GM21515 (cell line): ENCODE results near the gene HOXC4.

Experiments
- ATAC-seq: cut with Tn5 transposase; IDR thresholded peaks from one replicate; pipeline ENCODE4 v1.9.1; 2021; ENCODE audit not compliant: unreplicated experiment

Gene HOXC4

GRCh38 chr12:54053751-54054741 lies at the start of gene HOXC4:
Gene HOXC4 (plus strand): TSS chr12:54053835. CDS start chr12:54053923, 88 bp downstream.
- peak; percentile 45 for ATAC-seq

DNA sequence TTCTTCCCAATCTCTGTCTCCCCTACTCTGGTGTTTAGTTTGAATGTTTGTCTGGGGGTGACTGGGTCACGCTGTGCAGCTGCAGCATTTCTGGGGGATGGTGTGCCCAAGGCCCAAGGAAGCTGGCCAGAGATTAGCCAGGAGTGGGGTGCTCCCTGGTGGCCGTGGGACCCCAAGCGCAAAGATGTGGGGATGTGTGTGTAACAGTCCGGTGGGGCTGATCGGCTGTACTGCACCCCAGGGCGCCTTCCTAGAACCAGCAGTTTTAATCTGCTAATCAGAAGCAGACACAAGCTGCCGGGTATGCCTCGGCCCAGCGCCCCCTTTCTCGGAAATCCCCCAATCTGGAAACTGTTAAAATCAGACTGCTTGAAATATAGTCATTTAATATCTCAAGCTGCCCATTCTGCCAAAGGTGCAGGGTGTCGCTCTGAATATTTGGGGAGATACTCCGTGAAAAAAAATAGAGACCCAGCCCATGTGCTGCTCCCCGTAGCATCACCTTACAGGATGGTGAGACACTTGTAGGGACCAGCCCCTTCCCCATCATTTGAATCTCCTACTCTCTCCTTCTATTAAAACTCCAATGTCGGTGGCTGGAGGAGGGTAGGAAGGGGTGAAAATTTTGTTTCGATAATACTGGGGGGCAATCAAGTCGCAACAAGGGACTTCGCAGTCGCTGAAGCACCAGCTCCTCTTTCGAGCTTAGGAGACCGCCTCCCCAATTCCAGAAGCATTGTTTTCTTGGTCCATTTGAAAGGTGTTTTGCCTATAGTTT lies 49.4 kb upstream of the HOXC4 start:
- no peak for ATAC-seq

DNA sequence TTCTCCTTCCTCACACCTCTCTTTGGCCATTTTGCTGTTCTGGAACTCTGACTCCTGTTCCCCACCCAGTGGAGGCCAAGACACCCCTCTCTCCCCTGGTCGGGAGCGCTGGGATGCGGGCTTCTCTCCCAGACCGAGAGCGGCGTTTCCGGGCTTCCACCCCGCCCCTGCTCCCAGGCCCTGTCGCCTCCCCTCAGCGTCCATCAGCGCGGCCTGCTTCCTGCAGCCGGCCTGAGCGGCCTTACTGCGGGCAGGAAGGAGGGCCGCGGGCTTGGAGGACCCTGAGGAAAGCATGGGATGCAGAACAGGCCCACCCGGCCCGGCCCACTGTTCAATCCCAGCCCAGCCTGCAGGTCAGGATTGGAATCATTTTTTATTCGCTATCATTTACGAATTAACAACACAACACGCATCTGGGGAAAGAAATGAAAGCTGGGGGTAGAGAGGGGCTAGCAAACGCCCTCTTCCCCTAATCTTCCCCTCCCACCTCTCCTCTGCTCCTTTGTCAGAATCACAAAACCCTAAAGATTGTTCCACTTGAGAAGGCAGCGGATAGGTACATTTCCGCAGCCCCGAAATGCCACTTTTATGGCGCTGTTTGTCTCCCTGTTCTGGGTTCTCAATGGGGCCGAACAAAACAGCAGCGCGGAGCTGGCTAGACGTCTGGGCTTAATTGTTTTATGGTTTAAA lies 48.6 kb upstream of the HOXC4 start:
- no peak for ATAC-seq

DNA sequence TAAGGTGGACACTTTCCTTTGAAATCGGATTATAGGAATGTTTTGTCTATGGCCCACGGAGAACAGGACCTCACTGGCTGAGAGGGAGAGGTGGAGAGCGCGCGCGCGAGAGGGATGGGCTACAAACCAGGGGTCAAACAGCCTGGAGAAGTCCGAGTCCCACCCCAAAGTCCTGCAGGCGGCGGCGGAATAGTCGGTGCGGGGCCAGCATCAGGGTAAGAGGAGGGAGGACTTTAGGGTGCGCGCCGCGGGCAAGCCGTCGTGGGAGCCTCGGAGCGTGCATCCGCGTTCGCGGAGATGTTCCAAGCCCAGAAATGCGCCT lies 48.1 kb upstream of the HOXC4 start:
- ATAC-seq: no peak

DNA sequence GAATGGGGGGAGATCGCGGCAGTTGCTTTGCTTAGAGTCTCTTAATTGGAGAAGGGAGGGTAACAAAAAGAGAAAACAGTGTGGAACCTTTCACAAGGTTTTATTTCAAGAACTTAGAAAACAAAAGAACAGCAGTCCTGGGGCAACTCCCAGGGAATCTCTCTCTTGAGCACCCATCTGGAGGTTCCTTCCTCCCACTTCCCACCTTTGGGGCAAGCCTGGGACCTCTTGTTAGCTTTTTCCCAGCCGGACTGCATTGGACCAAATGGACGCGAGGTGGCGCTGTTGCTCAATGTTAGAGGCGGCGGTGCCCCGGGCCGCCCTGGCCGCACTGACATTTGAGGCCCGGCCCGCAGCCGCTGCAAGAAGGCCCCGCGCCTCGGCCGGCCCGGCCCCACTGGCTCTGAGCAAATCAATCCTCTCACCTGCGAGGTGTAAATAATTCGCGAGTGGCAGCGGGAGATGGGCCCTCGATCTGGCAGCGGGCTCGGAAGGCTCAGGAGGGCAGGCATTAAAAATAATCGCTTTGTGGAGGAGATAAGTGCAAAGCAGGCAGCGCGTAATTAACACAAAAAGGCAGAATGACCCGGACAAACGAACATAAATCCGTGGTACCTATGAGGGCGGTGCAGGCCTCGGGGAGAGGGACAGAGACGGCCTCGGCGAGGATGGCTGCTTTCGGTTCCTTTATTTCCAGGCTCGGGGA lies 47.6 kb upstream of the HOXC4 start:
- ATAC-seq: peak; percentile 61

- ATAC-seq: no peak
These were observed 46.9 kb upstream of the HOXC4 start for GRCh38 chr12:54006559-54007220.

- no peak for ATAC-seq
These were observed 45.9 kb upstream of the HOXC4 start for GRCh38 chr12:54007538-54008259.

- no peak for ATAC-seq
These were observed 45.4 kb upstream of the HOXC4 start for GRCh38 chr12:54008260-54008552.

- no peak for ATAC-seq
These were observed 44.2 kb upstream of the HOXC4 start for GRCh38 chr12:54009171-54010052.

- ATAC-seq: no peak
These were observed 43.3 kb upstream of the HOXC4 start for GRCh38 chr12:54010053-54010971.

GRCh38 chr12:54010972-54011664 lies 42.5 kb upstream of the HOXC4 start:
- no peak for ATAC-seq

GRCh38 chr12:54011665-54012532 lies 41.7 kb upstream of the HOXC4 start:
- no peak for ATAC-seq

DNA sequence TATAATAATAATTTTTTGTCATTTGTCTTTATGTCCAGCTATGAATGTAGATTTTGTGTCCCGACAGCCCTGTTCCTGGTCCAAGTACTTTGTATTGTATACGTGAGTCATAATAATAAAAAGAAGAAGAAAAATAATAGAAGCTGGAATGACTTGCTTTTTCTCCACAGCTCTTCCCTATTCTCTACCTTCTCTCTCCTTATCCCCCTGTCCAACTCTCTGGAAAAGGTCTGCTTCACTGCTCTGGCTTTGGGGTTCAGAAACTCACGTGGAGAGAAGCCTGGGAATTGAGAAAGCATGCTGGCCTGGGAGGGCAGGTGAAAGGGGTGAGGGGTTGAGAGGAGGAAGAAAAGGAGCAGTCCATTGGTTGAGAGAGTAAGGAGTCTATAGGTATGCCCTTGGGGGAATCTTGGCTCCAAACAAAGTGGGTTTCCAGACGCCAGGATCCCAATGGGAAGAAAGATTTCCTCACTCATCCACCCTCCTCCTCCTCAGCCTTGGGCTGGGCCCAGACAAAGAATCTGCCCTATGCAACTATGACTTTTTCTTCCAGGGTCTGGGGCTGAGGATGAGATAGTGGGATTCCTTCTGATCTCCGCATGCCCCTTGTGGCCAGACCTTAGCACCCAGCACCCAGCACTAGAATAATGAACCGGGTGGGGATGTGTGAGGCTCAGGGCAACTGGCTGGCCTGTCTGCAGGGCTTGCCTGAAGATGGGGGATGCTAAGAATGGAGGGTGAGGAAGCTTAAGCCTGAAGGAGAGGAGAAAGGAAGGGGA lies 40.8 kb upstream of the HOXC4 start:
- ATAC-seq: no peak

GRCh38 chr12:54014377-54015017 lies 39.1 kb upstream of the HOXC4 start:
- ATAC-seq: no peak
